ENCODE data around the gene CLTC.

- no peak for TF ChIP-seq POLR2A (IDR thresholded peaks at IDR 0.05; ENCODE audit: low read length)
- no peak for TF ChIP-seq GATA1 (IDR thresholded peaks at IDR 0.05; ENCODE audit: low read depth, low read length)
Measured at GRCh38 chr17:59671386-59671785, 51.7 kb downstream of the CLTC start.
